Camera-type eye (tissue), 1 donor: ENCODE results near the gene PHEX. TPM values are rescaled to one million over a fixed set of nuclear protein-coding genes. Genes with fewer than 3 reads are reported as not detected.

Experiments
- total RNA-seq: library from RNA; depleted of rRNA; stranded (reverse); fragments of >200 nt; gene quantifications from one replicate; pipeline ENCODE4 v1.2.3, GENCODE V29; 2014

Gene PHEX
- total RNA-seq: 1.3 TPM

DNA sequence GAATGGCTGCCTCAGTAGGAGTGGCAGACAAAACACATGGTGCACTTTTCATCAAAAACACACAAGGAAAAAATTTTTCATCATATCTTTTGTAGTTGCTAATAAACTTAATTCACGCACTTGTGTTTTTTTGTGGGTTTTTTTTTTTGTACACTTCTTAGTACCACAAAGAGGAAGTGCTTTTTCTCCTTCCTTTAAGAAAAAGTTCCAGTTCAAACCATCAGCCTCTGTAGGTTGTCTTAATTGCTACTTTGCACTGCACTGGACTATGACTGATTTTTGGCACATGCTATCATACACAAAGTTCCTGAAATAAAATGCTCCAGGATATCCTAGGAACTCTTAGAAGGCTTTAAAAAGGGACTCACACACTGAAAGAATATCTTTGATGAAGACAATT is at the start of gene PHEX:
PHEX (plus strand) TSS at position 242 of the 400 bp plus-strand sequence. CDS start 681 bp downstream, outside the sequence.

DNA sequence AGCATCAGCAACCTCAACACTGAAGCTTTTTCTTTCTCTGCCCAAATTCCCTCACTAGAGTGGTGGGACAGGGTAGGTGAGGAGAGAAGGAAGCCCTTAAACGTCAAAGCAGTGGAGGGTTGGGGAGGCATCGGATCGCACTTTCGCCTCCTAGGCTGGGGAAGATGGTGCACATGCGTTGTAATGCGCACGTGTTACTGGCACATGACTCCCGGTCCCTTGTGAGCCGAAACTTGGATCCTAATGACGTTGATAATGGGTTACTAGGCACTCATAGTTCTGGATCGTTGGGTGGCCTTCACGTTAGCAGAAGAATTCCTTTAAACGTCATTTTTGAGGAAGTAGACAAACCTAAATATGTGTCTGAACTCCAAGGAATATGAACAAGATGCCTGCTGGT is 240.5 kb downstream of the PHEX start, which contains the start of gene CBLL2:
CBLL2 (plus strand) TSS at position 301 of the 400 bp plus-strand sequence; CDS start at position 380, 79 bp downstream.

Other genes with a start within 250 kb of the PHEX start
- 29.0 TPM for gene MBTPS2, start 192.7 kb upstream of the PHEX start, total RNA-seq
- 3.2 TPM for gene YY2, start 176.3 kb upstream of the PHEX start, total RNA-seq
- 54.5 TPM for gene SMS, start 91.6 kb upstream of the PHEX start, total RNA-seq
- gene CBLL2, start 240.6 kb downstream of the PHEX start, total RNA-seq: not detected